Fibroblast of pulmonary artery (primary cell): ENCODE measurements around the gene TBC1D32.
"Not testable (repeated sequence)": the region's sequence is repeated elsewhere in the genome, so short reads cannot be mapped to it uniquely, and the experiment has no call there.

Experiments used
- DNase-seq: peaks from one replicate; pipeline ENCODE4 v3.0.0-alpha.2; 2010; ENCODE audit warnings: low read depth
- H3K4me3 ChIP-seq: replicated peaks from 2 replicates; pipeline ENCODE4 v1.5.1; 2011; ENCODE audit warnings: low read depth, mild to moderate bottlenecking, control low read depth, low read length, moderate library complexity
- CTCF ChIP-seq: IDR thresholded peaks from 2 replicates; pipeline ENCODE4 v1.5.1; 2011; ENCODE audit warnings: mild to moderate bottlenecking, control low read depth, low read length, inconsistent platforms; ENCODE audit errors: missing control alignments

TBC1D32 gene

GRCh38 chr6:121190122-121190521 lies 144.2 kb downstream of the TBC1D32 start:
- DNase-seq, result no peak
- TF ChIP-seq CTCF, result no peak
- H3K4me3 ChIP-seq, result no peak overlapping the region

GRCh38 chr6:121188356-121188755 lies 145.9 kb downstream of the TBC1D32 start:
- H3K4me3 ChIP-seq, result no peak overlapping the region
- TF ChIP-seq CTCF, result no peak
- DNase-seq, result no peak

- TF ChIP-seq CTCF, result no peak
- DNase-seq, result no peak
- no peak overlapping the region for H3K4me3 ChIP-seq
Measured at GRCh38 chr6:121187833-121188200, 146.5 kb downstream of the TBC1D32 start.

GRCh38 chr6:121187200-121187832 lies 147.0 kb downstream of the TBC1D32 start:
- DNase-seq, result no peak
- no peak overlapping the region for H3K4me3 ChIP-seq
- no peak for TF ChIP-seq CTCF

- no peak overlapping the region for H3K4me3 ChIP-seq
- no peak for DNase-seq
- no peak for TF ChIP-seq CTCF
Measured at GRCh38 chr6:121183742-121184141, 150.5 kb downstream of the TBC1D32 start.

GRCh38 chr6:121175827-121176226 lies 158.5 kb downstream of the TBC1D32 start:
- no peak for TF ChIP-seq CTCF
- no peak for DNase-seq
- no peak overlapping the region for H3K4me3 ChIP-seq

- not testable (repeated sequence) for H3K4me3 ChIP-seq, DNase-seq
Measured at GRCh38 chr6:121172451-121172850, 161.8 kb downstream of the TBC1D32 start.
